NT2/D1 (cell line): ENCODE data around the gene SCAANT1.

ENCODE experiments used
- SUZ12 ChIP-seq: IDR thresholded peaks from 2 replicates; pipeline ENCODE4 v1.6.1; 2011; ENCODE audit not compliant: insufficient read length, insufficient read depth; ENCODE audit errors: extremely low read depth
- YY1 ChIP-seq: IDR thresholded peaks from 2 replicates; pipeline ENCODE4 v1.6.1; 2011; ENCODE audit not compliant: insufficient read length, insufficient read depth
- ZNF274 ChIP-seq: IDR thresholded peaks from 2 replicates; pipeline ENCODE4 v1.6.1; 2011; ENCODE audit warnings: mild to moderate bottlenecking, low read depth, low read length

GRCh38 chr3:63869940-63870614, 42.1 kb downstream of the SCAANT1 start:
- TF ChIP-seq SUZ12 (no peak), ZNF274 (no peak), YY1 (no peak)
